HG03095 (cell line): ENCODE data around the gene PARVG.
"Not testable (repeated sequence)": the region's sequence is repeated elsewhere in the genome, so short reads cannot be mapped to it uniquely, and the experiment has no call there.

Experiments
- ATAC-seq: cut with Tn5 transposase; IDR thresholded peaks from one replicate; pipeline ENCODE4 v1.9.1; 2021; ENCODE audit warnings: moderate library complexity; ENCODE audit not compliant: unreplicated experiment

PARVG gene

DNA sequence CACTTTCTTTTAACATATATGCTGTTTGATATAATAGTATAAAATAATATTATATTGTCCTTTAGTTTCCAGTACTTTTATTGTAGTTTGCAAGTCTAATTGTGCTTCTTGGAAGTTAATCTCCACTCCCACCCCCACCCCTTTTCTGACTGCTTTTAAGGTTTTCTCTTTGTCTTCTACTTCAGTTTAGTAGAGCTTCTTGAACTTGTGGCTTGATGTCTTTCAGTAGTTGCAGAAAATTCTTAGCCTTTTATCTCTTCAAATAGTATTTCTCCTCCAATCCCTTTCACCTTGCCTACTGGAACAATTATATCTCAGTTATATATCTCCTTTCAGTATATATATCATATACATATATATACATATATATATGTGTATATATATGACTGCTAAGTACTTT lies 56.6 kb downstream of the PARVG start:
- no peak for ATAC-seq

DNA sequence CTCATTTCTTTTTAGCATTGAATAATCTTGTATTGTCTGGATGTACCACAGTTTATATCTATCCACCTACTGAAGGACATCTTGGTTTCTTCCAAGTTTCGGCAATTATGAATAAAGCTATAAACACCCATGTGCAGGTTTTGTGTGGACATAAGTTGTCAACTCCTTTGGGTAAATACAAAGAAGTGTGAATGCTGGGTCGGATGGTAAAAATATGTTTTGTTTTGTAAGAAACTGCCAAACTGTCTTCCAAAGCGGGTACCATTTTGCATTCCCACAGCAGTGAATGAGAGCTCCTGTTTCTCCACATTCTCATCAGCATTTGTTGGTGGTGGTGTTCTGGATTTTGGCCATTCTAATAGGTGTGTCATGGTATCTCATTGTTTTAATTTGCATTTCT lies 60.4 kb downstream of the PARVG start:
- not testable (repeated sequence) for ATAC-seq

DNA sequence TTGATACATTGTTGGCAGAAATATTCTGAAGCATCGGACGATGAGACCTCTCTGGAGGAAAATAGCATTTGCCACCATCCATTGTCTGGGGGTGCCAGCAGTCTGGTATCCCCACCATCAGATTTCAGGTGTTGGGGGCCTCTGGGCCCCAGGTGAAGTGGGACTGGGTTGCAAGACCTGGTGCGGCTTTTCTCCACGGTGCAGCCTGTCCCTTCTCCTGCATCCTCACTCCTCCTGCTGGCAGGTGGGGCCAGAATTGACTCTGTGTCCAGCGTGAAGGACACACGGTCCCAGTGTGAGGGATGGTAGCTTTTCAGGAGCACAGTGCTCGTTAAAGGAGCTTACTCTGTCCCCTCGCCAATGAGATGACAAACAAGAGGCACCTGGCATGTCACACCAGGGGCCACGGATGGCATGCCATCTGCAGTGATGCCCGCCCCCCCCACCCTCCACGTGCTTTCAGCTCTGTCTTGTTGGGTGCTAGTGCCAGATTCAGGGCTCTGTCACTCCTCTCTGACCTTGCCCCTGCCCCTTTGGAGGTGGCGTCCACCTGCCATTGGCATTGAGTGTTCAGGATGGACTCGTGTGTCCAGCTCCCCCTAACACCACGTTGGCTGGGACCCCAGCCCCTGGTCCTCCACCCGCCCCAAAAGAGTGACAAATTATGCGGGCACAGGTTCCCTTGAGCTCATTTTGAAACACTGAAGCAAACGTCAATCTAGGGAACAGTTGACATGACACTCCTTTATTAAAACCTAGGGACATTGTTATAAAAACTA lies 62.4 kb downstream of the PARVG start:
- ATAC-seq = no peak

DNA sequence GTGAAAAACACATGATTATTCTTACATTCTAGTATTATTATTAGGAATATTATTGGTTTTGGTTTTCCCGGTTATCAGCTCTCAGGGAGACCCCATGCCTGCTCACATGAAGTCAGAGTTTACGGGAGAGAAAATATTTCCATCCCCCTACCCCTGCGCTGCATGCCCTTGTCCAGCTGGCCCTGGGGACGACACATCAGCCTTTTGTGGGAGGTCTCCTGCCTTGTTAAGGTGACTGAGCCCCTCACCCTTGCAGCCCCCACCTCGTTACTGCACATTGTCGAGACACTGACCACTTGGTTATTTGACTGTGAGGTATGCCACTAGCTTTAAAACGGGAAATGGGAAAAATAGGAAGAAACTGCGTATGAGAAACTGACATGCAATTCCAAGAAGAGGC lies 63.0 kb downstream of the PARVG start:
- no peak for ATAC-seq

DNA sequence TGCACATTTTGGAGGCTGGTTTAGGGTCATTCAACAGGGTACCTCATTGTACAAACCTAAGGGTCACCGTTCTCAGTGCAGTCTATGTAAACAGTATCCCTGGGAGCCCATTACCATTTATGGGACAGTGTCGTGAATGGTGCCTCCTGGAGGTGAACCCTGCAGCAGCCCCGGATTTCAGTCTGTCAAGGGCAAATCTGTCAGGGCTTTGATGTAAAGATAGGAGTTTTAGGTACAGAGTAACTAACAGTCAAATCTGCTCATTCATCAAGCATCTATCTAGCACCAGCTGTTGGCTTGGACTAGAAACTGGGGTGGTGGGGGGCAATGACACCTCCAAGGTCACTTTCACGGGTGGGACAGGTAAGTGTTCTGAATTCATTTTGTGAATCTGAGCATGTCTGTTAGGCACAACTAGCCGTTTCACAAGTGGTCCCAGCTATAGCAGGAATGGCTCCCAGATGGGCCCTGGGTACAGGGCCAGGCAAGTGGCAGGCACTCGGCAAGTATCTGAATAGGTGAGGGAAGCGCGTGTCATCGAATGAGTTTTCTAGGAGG lies 63.6 kb downstream of the PARVG start:
- no peak for ATAC-seq

DNA sequence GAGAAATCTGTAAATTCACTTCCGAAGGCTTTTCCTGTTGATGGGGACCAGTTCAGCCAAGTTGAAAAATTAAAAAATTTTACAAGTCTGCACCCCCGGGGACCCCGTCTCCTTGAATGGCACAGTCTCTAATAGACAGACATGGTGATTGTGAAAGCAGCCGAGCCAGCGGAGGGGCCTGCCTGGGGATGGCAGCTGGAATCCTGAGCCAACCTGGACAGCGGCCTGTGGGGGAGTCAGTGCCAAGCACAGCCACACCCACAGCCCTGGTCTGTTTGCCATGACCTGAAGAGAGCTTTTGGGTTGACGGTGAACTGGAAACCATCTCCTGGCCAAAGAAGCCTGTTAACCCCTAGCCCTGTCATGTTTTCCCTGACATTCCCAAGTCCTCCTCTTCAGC lies 64.7 kb downstream of the PARVG start:
- ATAC-seq = no peak

DNA sequence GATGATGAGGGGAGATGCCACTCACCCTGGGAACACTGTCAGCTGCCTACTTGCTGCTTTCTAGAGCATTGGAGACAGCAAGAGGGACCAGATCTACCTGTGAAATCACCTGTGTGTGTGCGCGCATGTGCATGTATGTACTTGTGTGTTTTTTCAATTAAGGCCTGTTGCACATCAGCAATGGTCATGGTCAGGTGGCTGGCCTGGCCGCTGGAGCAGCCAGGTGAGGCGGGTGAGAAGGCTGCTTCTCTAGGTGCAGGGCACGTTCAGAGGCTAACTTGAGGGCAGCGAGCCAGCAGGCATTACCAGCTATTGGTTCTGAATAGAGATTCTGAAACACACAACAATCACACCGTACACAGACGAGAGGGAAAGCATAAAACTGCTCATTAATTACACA lies 65.1 kb downstream of the PARVG start:
- no peak for ATAC-seq

DNA sequence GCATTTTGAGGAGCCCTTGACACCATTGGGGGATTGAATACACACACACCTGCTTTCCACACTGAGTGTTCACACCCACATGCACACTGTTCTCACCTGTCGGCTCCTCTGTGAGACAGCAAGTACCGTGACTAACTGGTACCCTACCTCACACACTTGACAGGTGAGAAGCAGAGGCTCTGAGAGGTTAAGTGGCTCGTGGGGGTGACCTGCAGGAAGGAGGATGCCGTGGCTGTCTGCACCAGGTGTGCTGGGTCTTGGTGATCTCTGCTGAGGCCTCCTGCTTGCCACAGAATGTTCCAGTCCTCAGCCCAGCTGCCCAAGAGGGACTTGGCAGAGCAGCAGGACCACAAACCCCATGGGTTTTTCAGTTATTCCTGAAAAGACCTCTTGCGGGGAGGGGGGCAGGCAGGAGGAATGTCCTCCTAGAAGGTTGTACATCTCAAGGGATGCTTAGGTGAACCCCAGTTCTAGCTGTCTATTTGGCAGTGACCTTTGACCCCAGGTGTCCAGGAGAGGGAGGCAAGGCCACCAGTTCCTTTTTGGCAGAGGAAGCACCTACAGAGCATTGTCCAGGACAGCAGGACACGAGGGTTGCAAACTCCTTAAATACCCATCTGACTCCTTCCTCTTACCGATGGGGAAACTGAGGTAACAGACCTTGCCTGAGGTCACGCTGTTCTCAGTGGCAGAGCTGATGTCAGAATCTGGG lies 66.0 kb downstream of the PARVG start:
- no peak for ATAC-seq

DNA sequence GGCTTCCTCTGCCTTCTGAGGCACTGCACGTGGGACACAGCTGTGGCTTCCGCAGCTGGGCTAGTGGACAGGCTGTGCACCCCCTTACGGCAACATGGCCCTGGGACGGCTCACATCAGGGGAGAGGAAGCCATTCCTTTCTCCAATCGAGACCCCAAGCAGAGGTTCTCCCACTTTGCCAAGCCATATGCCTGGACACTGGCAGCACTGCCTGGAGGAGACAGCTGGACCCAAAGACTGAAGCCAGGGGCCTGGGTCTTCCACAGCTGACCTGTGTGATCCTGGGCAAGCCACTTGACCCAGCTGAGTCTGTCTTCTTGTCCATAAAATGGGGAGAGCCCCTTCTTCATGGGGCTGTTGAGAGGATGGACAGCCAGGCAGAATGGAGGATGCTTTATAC lies 66.6 kb downstream of the PARVG start:
- ATAC-seq = no peak

DNA sequence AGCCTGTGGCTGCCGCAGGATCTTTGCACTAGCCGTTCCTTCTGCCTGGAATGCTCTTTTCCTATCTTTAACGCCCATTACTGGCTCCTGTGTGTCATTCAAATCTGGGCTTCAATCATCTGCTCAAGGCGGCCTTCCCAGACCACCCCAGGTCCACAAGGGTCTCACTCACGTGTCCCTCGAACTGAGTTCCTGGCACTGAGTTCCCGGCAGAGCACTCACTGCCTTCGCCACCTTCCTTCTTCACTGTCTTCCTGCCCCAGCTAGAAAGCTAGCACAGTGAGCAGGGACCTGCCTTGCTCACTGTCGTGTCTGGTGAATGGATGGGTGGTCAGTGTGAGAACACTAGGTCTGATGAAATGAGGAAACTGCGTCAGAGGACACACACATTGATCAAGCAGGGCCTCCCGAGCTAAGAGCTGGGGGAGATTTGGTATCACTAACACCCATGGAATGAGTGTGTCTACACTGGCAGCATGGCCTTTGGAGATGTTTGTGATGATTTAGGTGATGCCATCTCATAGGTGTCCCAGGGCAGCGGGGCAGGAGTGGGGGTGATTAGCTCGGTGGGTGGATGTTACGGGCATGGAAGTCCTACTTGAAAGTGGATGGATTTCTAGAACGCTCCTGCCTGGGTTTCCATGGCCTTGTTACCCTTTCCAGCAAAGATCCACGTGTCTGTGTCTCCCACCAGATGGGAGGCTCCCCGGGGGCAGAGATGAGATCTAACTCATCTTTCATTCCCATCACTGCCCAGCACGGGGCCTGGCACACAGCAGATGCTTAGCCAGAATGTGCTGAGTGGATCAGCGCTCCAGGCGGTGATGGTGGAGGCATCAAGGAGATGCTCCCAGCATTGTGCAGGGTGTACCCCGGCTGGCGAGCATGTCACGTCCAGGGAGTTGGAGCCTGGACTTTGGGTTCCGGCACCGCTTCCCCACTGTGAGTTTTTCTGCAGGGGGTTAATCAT lies 67.5 kb downstream of the PARVG start:
- no peak for ATAC-seq

DNA sequence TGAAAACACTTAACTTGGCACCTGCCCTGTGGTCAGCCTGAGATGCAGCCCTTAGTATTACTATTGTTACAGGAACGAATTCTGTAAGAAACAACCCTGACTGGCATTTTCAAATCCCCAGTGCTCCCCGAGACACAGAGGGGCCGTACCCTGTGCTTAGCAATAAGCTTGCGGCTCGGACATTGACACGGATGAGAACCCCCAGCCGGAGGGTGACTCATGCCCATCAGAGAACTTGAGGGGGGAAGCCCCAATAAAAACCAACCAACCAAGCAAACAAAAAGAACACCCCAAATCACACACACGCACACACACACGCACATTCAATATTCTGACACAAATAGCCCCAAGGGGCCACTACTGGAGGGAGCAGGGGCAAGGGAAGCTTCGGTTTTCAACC lies 68.2 kb downstream of the PARVG start:
- ATAC-seq = no peak

DNA sequence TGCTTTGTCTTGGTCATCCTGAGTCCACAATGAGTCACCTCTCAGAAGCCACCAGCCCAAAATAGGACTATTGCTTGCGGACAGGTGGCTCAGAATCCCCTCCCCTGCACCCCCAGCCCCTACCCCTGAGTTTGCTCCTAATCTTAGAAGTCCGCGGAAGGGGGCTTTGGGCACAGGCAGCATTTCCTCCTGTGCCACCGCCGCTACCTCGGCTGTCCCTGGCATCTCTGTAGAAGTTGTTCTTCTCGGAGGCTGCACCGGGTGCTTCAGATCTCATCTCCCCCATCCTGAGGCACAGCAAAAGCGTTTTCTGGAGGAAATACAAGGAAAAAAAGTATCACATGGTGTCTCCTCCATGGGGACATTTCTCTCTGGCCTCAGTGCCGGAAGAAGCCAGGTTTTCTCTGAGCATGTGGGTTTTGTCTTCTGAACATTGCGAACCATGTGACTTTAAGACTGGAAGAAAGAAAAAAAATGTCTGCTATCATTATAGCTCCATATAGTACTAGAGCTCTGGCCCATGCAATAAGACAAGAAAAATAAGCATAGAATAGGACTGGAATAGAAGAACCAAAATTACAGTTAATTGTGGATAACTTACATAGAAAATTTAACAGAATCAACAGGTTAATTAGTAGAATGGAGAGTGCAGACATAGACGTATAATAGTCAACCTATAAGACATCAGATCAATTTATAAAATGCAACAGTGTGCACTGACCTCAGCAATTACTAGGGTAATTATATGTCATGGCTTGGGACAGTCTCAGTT lies 68.8 kb downstream of the PARVG start:
- no peak for ATAC-seq

DNA sequence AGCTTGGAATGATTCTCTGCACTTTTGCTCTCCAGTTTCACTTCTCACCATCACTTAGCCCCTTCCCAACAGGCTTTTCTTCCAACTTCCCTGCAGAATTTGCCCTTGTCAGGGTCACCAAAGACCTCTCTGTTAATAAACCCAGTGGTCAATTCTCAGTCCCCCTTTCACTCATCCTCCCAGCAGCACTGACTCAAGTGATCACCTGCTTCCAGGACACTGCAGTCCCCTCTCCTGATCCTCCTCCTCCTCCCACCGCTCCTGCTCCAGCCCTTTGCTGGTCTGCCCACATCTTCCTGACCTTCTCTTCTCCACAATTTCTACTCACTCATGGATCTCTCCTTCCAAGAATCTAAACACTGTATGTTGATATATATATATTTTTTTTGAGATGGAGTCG lies 74.1 kb downstream of the PARVG start:
- ATAC-seq = no peak

DNA sequence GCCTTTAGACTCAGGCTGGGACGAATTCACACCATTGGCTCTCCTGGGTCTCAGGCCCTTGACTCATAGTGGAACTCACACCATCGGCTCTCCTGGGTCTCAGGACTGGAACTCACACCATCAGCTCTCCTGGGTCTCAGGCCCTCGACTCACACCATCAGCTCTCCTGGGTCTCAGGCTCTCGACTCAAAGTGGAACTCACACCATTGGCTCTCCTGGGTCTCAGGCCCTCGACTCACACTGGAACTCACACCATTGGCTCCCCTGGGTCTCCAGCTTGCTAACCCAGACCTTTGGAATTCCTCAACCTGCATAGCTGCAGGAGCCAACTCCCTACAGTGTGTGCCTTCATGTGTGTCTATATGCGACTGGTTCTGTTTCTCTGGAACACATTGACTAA lies 75.4 kb downstream of the PARVG start:
- ATAC-seq = no peak

DNA sequence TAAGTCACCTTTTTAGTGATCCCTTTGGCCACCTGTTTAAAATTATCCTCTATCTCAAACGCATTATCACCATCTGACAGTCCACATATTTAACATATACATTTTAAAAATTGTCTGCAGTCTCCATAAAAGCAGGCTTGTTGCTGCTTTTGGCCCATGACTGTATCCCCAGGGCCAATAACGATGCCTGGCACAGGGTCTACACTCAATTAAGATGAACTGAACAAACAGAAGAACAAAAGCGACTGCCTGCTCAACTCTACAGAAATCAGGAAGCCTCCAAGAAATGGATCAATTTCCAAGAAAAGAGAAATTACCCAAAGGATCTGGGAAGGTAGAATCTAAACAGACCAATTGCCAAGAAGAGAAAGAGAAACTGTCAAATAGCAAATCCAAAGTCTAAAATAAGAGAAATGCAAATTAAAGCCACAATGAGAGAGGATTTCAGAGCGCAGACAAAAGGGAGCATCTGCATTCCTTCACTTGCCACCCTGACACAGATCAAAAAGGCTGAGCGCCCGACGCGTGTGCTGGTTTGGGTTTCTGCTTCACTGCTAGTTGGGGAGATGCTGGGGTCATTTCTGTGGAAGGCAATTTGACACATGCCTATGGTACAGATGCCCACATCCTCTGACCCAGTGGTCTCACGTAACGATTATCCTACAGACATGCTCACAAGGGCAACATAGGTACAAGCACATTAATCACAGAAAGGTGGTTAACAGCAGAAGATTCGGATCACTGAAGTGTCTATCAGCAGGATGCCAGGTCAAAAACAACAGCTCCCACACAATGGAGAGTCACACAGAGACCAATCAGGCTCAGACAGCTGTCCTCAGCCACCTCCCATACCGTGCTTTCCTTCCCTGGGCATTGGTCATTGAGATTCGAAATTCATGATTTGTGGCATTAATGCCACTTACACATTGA lies 76.1 kb downstream of the PARVG start:
- ATAC-seq = no peak
